ENCODE measurements around the gene LYPD6B.

The LYPD6B gene

GRCh38 chr2:149057401-149057800 is 18.9 kb downstream of the LYPD6B start:
- H3K4me3 ChIP-seq (ENCODE audit: control insufficient read depth, low read depth, low read length), result no peak overlapping the region
- DNase-seq (ENCODE audit: low read depth), result no peak
- no peak for TF ChIP-seq CTCF (conservative IDR thresholded peaks at IDR 0.05; ENCODE audit: control insufficient read depth, insufficient read depth, low read depth, low read length)

DNA sequence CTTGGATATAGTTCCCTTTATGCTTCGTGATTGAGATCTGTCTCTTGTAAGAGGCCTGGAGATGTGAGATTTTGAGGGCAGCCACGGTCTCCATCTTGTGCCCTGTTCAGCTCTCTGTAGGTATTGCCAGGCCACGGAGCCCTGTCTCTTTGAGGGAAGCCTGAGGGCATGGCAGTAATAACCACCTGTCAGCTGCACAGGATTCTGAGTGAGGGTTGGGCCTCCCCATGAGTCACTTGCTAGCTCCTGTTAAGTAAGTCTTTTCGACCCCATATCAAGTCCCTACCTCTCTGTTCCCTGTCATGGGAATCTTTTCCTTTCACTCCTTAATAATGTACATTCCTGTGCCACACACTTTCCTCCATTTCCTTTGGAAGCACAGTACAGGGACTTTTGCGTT is 20.4 kb downstream of the LYPD6B start:
- no peak overlapping the region for H3K4me3 ChIP-seq (ENCODE audit: control insufficient read depth, low read depth, low read length)
- no peak for TF ChIP-seq CTCF (conservative IDR thresholded peaks at IDR 0.05; ENCODE audit: control insufficient read depth, insufficient read depth, low read depth, low read length)

GRCh38 chr2:149059822-149060221 is 21.3 kb downstream of the LYPD6B start:
- no peak for TF ChIP-seq CTCF (conservative IDR thresholded peaks at IDR 0.05; ENCODE audit: control insufficient read depth, insufficient read depth, low read depth, low read length)
- no peak overlapping the region for H3K4me3 ChIP-seq (ENCODE audit: control insufficient read depth, low read depth, low read length)
- DNase-seq (ENCODE audit: low read depth), result no peak

More for the DNA sequence above, 20.4 kb downstream of the LYPD6B start:
- DNase-seq (ENCODE audit: low read depth), result no peak

- TF ChIP-seq CTCF (conservative IDR thresholded peaks at IDR 0.05; ENCODE audit: control insufficient read depth, insufficient read depth, low read depth, low read length), result no peak
- DNase-seq (ENCODE audit: low read depth), result no peak
- no peak overlapping the region for H3K4me3 ChIP-seq (ENCODE audit: control insufficient read depth, low read depth, low read length)
These were observed 22.7 kb downstream of the LYPD6B start for GRCh38 chr2:149061133-149061745.

DNA sequence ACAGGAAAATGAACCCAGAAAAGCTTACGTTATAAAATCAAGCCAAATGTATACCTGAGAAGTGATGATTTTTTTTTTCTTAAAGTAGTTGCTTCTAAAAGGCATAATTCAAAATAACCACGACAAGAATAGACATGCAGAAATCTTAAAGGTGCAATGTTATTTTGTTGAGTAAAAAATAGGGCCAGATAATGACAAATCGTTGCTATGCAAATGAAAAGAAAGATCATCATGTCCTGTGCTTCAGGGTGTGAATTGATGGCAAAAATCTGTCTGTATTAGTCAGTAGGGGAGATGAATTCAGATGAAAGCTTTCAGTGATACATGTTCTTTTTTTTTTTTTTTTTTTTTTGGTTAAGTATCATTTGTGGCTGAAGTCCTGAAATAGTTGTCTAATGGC is 24.0 kb downstream of the LYPD6B start:
- no peak for DNase-seq (ENCODE audit: low read depth)
- TF ChIP-seq CTCF (conservative IDR thresholded peaks at IDR 0.05; ENCODE audit: control insufficient read depth, insufficient read depth, low read depth, low read length), result no peak
- no peak overlapping the region for H3K4me3 ChIP-seq (ENCODE audit: control insufficient read depth, low read depth, low read length)

DNA sequence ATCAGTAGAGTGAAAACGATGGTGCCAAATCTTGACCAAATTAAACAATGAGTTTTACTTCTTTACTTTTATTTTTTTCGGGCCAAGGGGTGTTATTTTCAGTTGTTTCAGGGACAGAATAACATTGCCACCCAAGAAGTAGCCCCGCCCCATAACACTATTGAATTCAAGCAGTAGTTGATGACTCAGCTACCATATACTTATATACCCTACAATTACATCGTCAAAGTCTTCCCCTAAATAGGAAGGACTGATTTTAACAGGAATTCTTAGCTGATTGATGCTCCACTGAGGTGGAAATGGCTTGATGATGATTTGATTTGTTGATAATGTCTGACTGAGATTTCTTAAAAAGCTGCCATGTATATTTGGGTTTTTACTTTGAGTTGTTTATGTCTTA is 24.7 kb downstream of the LYPD6B start:
- DNase-seq (ENCODE audit: low read depth), result no peak
- TF ChIP-seq CTCF (conservative IDR thresholded peaks at IDR 0.05; ENCODE audit: control insufficient read depth, insufficient read depth, low read depth, low read length), result no peak
- H3K4me3 ChIP-seq (ENCODE audit: control insufficient read depth, low read depth, low read length), result no peak overlapping the region

DNA sequence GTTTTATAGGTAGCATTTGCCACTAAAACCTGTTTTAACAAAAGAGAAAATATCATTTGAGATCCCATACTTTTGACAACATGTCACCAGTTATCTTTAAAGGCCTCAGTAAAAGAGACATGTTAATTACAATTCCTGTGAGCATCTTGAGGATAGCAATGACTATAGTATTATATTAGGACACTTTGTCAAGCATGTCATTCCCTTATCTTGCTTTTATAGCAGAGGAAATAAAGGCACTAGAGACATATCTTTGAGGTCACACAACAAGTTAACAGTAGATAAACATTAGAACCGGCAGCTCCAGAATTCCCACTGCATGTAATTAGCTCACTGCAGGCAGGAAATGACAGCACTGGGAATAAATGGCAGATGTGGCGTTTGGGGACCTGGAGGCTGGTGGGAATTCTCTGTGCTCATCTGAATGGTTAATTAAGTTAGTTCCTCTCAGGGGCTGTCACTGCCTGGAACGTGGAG is 25.9 kb downstream of the LYPD6B start:
- DNase-seq (ENCODE audit: low read depth), result no peak
- TF ChIP-seq CTCF (conservative IDR thresholded peaks at IDR 0.05; ENCODE audit: control insufficient read depth, insufficient read depth, low read depth, low read length), result no peak
- no peak overlapping the region for H3K4me3 ChIP-seq (ENCODE audit: control insufficient read depth, low read depth, low read length)
